GM23338 (cell line): ENCODE measurements around the gene TAF6L.

Source experiments
- CREB1 ChIP-seq: fragments of 250-450 bp; sonication (Bioruptor Pico); IDR thresholded peaks from 2 replicates; pipeline ENCODE4 v1.5.0; 2020; ENCODE audit warnings: low read depth, mild to moderate bottlenecking, moderate library complexity
- CTCF ChIP-seq, 2 experiments: fragments of 200-600 bp in 1 of 2; sonication (generic) in 1 of 2; conservative IDR thresholded peaks; 2 replicates each; pipeline versions ENCODE4 v1.5.1 to v1.6.1; 2016 to 2017; ENCODE audit warnings: antibody characterized with exemption in 2 of 2, low read depth in 2 of 2, mild to moderate bottlenecking in 2 of 2, moderate library complexity in 1 of 2
- ETS1 ChIP-seq: IDR thresholded peaks from 2 replicates; pipeline ENCODE4 v1.6.1; 2016; ENCODE audit warnings: antibody characterized with exemption
- EZH2 ChIP-seq: fragments of 200-600 bp; sonication (generic); IDR thresholded peaks from one replicate; pipeline ENCODE4 v1.8.0; 2017; ENCODE audit warnings: antibody characterized with exemption, mild to moderate bottlenecking, low read depth; ENCODE audit not compliant: unreplicated experiment
- EZH2phosphoT487 ChIP-seq: fragments of 200-600 bp; sonication (generic); IDR thresholded peaks from one replicate; pipeline ENCODE4 v1.8.1; 2018; ENCODE audit warnings: antibody characterized with exemption; ENCODE audit not compliant: unreplicated experiment
- JUNB ChIP-seq: IDR thresholded peaks from one replicate; pipeline ENCODE4 v1.6.1; 2016; ENCODE audit warnings: antibody characterized with exemption; ENCODE audit not compliant: unreplicated experiment
- POLR2AphosphoS5 ChIP-seq: IDR thresholded peaks from 2 replicates; pipeline ENCODE4 v1.6.1; 2016; ENCODE audit warnings: antibody characterized with exemption, low read depth
- REST ChIP-seq: IDR thresholded peaks from one replicate; pipeline ENCODE4 v1.6.1; 2018; ENCODE audit warnings: antibody characterized with exemption; ENCODE audit not compliant: unreplicated experiment
- STAT1 ChIP-seq: IDR thresholded peaks from one replicate; pipeline ENCODE4 v1.6.1; 2016; ENCODE audit warnings: antibody characterized with exemption; ENCODE audit not compliant: unreplicated experiment
- ZNF462 ChIP-seq: fragments of 250-450 bp; sonication (Bioruptor Pico); IDR thresholded peaks from 2 replicates; pipeline ENCODE4 v1.5.0; 2020; ENCODE audit warnings: mild to moderate bottlenecking, moderate library complexity

- TF ChIP-seq CTCF (conservative IDR thresholded peaks at IDR 0.05; ENCODE audit: low read depth in 2 of 2) (no peak), EZH2phosphoT487 (no peak), EZH2 (no peak), POLR2AphosphoS5 (no peak), REST (no peak), CREB1 (CRISPR knock-in tag) (no peak), STAT1 (no peak), JUNB (no peak), ZNF462 (CRISPR knock-in tag) (no peak), ETS1 (no peak)
Observed at GRCh38 chr11:62817129-62817528, 45.9 kb downstream of the TAF6L start.
